MM.1S (cell line): ENCODE results near the gene FGFBP1.

Source experiments
- DNase-seq: peaks from one replicate; pipeline ENCODE4 v3.0.0-alpha.2; 2015
- H2AFZ ChIP-seq: fragments of 300-600 bp; sonication (generic); 2 replicates; pipeline ENCODE4 v1.6.0; 2016; ENCODE audit warnings: antibody characterized with exemption, low read length
- H3F3A ChIP-seq: fragments of 300-600 bp; sonication (generic); 2 replicates; pipeline ENCODE4 v1.6.1; 2016; ENCODE audit warnings: mild to moderate bottlenecking, antibody characterized with exemption, low read length, moderate library complexity, mixed read lengths; ENCODE audit not compliant: insufficient read depth
- H3K27ac ChIP-seq: fragments of 300-600 bp; sonication (generic); 2 replicates; pipeline ENCODE4 v1.5.1; 2016; ENCODE audit warnings: mild to moderate bottlenecking, low read length
- H3K27me3 ChIP-seq: fragments of 300-600 bp; sonication (generic); replicated peaks from 2 replicates; pipeline ENCODE4 v1.6.0; 2016; ENCODE audit warnings: low read length; ENCODE audit not compliant: insufficient read depth
- H3K36me3 ChIP-seq: fragments of 300-600 bp; sonication (generic); replicated peaks from 2 replicates; pipeline ENCODE4 v1.6.1; 2016; ENCODE audit warnings: mild to moderate bottlenecking, low read length, mixed read lengths; ENCODE audit not compliant: insufficient read depth
- H3K4me1 ChIP-seq: fragments of 300-600 bp; sonication (generic); 2 replicates; pipeline ENCODE4 v1.6.1; 2016; ENCODE audit warnings: low read length, mixed read lengths
- H3K4me2 ChIP-seq: fragments of 300-600 bp; sonication (generic); 2 replicates; pipeline ENCODE4 v1.6.0; 2016; ENCODE audit warnings: low read depth, low read length
- H3K4me3 ChIP-seq: fragments of 300-600 bp; sonication (generic); 2 replicates; pipeline ENCODE4 v1.5.1; 2016; ENCODE audit warnings: low read length, mixed read lengths
- H3K79me2 ChIP-seq: fragments of 300-600 bp; sonication (generic); 2 replicates; pipeline ENCODE4 v1.6.1; 2016; ENCODE audit warnings: mixed run types, low read length, mixed read lengths
- H3K9ac ChIP-seq: fragments of 300-600 bp; sonication (generic); 2 replicates; pipeline ENCODE4 v1.6.1; 2016; ENCODE audit warnings: low read length, mixed read lengths
- H3K9me2 ChIP-seq: fragments of 300-600 bp; sonication (generic); replicated peaks from 2 replicates; pipeline ENCODE4 v1.6.1; 2016; ENCODE audit warnings: mild to moderate bottlenecking, low read length, mixed read lengths; ENCODE audit not compliant: insufficient read depth
- H3K9me3 ChIP-seq: fragments of 300-600 bp; sonication (generic); replicated peaks from 2 replicates; pipeline ENCODE4 v1.6.1; 2016; ENCODE audit warnings: mild to moderate bottlenecking, low read length, mixed read lengths; ENCODE audit not compliant: insufficient read depth
- H4K20me1 ChIP-seq: fragments of 300-600 bp; sonication (generic); 2 replicates; pipeline ENCODE4 v1.6.1; 2016; ENCODE audit warnings: mild to moderate bottlenecking, low read length, moderate library complexity, mixed read lengths; ENCODE audit not compliant: insufficient read depth
- EZH2 ChIP-seq: fragments of 300-600 bp; sonication (generic); optimal IDR thresholded peaks from 2 replicates; pipeline ENCODE3; 2017; ENCODE audit warnings: low read depth, mild to moderate bottlenecking, antibody characterized with exemption, low read length, mixed read lengths
- EZH2phosphoT487 ChIP-seq: fragments of 300-600 bp; sonication (generic); IDR thresholded peaks from 2 replicates; pipeline ENCODE4 v1.6.1; 2018; ENCODE audit warnings: antibody characterized with exemption, low read length
- TF ChIP-seq, protein P1 (sequence below): fragments of 300-600 bp; sonication (generic); IDR thresholded peaks from 2 replicates; pipeline ENCODE4 v1.5.1; 2016; ENCODE audit warnings: antibody characterized with exemption, low read length, mixed read lengths

The FGFBP1 gene

GRCh38 chr4:15955670-15956069 is 17.1 kb upstream of the FGFBP1 start:
- no peaks in the 10 kb centered on the region for H3F3A ChIP-seq
- no peaks in the 10 kb centered on the region for H3K27me3 ChIP-seq
- no peak overlapping the region for H3K9ac ChIP-seq
- H3K9me3 ChIP-seq = no peaks in the 10 kb centered on the region
- no peak overlapping the region for H3K4me3 ChIP-seq
- no peaks in the 10 kb centered on the region for H3K79me2 ChIP-seq
- no peak overlapping the region for H3K4me2 ChIP-seq
- no peaks in the 10 kb centered on the region for H3K36me3 ChIP-seq
- H3K4me1 ChIP-seq = no peaks in the 10 kb centered on the region
- DNase-seq = peak; percentile 12
- H3K27ac ChIP-seq = no peak overlapping the region
- no peak for TF ChIP-seq EZH2phosphoT487
- no peak for TF ChIP-seq EZH2
- TF ChIP-seq, protein P1, sequence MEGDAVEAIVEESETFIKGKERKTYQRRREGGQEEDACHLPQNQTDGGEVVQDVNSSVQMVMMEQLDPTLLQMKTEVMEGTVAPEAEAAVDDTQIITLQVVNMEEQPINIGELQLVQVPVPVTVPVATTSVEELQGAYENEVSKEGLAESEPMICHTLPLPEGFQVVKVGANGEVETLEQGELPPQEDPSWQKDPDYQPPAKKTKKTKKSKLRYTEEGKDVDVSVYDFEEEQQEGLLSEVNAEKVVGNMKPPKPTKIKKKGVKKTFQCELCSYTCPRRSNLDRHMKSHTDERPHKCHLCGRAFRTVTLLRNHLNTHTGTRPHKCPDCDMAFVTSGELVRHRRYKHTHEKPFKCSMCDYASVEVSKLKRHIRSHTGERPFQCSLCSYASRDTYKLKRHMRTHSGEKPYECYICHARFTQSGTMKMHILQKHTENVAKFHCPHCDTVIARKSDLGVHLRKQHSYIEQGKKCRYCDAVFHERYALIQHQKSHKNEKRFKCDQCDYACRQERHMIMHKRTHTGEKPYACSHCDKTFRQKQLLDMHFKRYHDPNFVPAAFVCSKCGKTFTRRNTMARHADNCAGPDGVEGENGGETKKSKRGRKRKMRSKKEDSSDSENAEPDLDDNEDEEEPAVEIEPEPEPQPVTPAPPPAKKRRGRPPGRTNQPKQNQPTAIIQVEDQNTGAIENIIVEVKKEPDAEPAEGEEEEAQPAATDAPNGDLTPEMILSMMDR = no peak
- H2AFZ ChIP-seq = no peak overlapping the region
- H3K9me2 ChIP-seq = no peaks in the 10 kb centered on the region
- H4K20me1 ChIP-seq = no peaks in the 10 kb centered on the region

DNA sequence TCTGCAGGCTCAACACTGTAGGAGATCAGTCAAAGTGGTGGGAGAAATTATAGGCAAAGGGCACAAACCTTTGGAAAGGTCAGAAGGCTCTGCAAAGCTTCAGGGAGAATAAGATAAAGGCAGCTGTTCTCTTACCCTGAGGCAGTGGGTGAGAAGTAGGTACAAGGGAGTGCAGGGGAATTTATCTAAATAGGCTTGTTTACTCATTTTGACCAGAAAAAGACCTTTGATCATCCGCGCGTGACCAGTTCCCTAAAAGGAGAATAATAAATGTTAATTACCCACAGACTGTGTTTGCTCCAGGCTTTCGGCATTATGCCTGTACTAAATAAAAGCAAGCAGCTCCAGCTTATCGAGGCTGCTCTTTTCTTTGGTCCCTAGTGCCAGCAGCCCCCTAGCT is 15.1 kb upstream of the FGFBP1 start:
- Histone ChIP-seq H4K20me1 (no peaks in the 10 kb centered on the region), H2AFZ (no peak overlapping the region), H3K27me3 (no peaks in the 10 kb centered on the region), H3K27ac (no peak overlapping the region), H3K4me2 (no peak overlapping the region), H3K4me3 (no peak overlapping the region), H3K9me2 (no peaks in the 10 kb centered on the region), H3K9ac (no peak overlapping the region), H3K79me2 (no peaks in the 10 kb centered on the region), H3K9me3 (no peaks in the 10 kb centered on the region), H3K4me1 (no peaks in the 10 kb centered on the region), H3K36me3 (no peaks in the 10 kb centered on the region), H3F3A (no peaks in the 10 kb centered on the region)
- DNase-seq = no peak
- TF ChIP-seq EZH2 (no peak), EZH2phosphoT487 (no peak)
- TF ChIP-seq, protein P1 = no peak

GRCh38 chr4:15951781-15952180 is 13.2 kb upstream of the FGFBP1 start:
- Histone ChIP-seq H4K20me1 (no peaks in the 10 kb centered on the region), H2AFZ (no peak overlapping the region), H3K9ac (no peak overlapping the region), H3K9me3 (no peaks in the 10 kb centered on the region), H3K79me2 (no peaks in the 10 kb centered on the region), H3K36me3 (no peaks in the 10 kb centered on the region), H3K27ac (no peak overlapping the region), H3F3A (no peaks in the 10 kb centered on the region), H3K4me2 (no peak overlapping the region), H3K9me2 (no peaks in the 10 kb centered on the region), H3K4me1 (no peaks in the 10 kb centered on the region), H3K27me3 (no peaks in the 10 kb centered on the region), H3K4me3 (no peak overlapping the region)
- DNase-seq = no peak
- TF ChIP-seq EZH2 (no peak), EZH2phosphoT487 (no peak)
- TF ChIP-seq, protein P1 = no peak
